ENCODE measurements around the gene DNAH14.

DNAH14 gene

GRCh38 chr1:224914292-224914900, 15.1 kb upstream of the DNAH14 start:
- TF ChIP-seq CTCF (conservative IDR thresholded peaks at IDR 0.05; ENCODE audit: low read depth, low read length): no peak
- H3K4me2 ChIP-seq: no peak overlapping the region
- H3K36me3 ChIP-seq (ENCODE audit: insufficient read depth): no peaks in the 10 kb centered on the region
- no peak overlapping the region for H2AFZ ChIP-seq (ENCODE audit: low read depth)
- H3K79me2 ChIP-seq (ENCODE audit: insufficient read depth, low read depth): no peaks in the 10 kb centered on the region
- H3K4me3 ChIP-seq (IDR thresholded peaks at IDR 0.05; ENCODE audit: insufficient read depth, low read depth, low read length): no peak overlapping the region
- H3K9ac ChIP-seq: no peak overlapping the region
- H4K20me1 ChIP-seq (ENCODE audit: insufficient read depth): no peaks in the 10 kb centered on the region
- H3K4me1 ChIP-seq (ENCODE audit: low read depth, poor library complexity, severe bottlenecking): no peaks in the 10 kb centered on the region
- no peaks in the 10 kb centered on the region for H3K27me3 ChIP-seq (ENCODE audit: insufficient read depth, low read depth)
- H3K27ac ChIP-seq: no peak overlapping the region

- Histone ChIP-seq H2AFZ (ENCODE audit: low read depth) (no peak overlapping the region), H3K4me2 (no peak overlapping the region), H3K27me3 (ENCODE audit: insufficient read depth, low read depth) (no peaks in the 10 kb centered on the region), H3K4me1 (ENCODE audit: low read depth, poor library complexity, severe bottlenecking) (peaks cover 4% of the 10 kb centered on the region), H4K20me1 (ENCODE audit: insufficient read depth) (no peaks in the 10 kb centered on the region), H3K36me3 (ENCODE audit: insufficient read depth) (no peaks in the 10 kb centered on the region), H3K4me3 (IDR thresholded peaks at IDR 0.05; ENCODE audit: insufficient read depth, low read depth, low read length) (no peak overlapping the region), H3K27ac (no peak overlapping the region), H3K9ac (no peak overlapping the region), H3K79me2 (ENCODE audit: insufficient read depth, low read depth) (no peaks in the 10 kb centered on the region)
- no peak for TF ChIP-seq CTCF (conservative IDR thresholded peaks at IDR 0.05; ENCODE audit: low read depth, low read length)
These were observed 10.0 kb upstream of the DNAH14 start for GRCh38 chr1:224919508-224919907.

GRCh38 chr1:224920930-224921329, 8.5 kb upstream of the DNAH14 start:
- Histone ChIP-seq H3K79me2 (ENCODE audit: insufficient read depth, low read depth) (no peaks in the 10 kb centered on the region), H3K4me2 (no peak overlapping the region), H3K4me1 (ENCODE audit: low read depth, poor library complexity, severe bottlenecking) (peaks cover 11% of the 10 kb centered on the region), H3K4me3 (IDR thresholded peaks at IDR 0.05; ENCODE audit: insufficient read depth, low read depth, low read length) (no peak overlapping the region), H3K9ac (no peak overlapping the region), H3K27ac (no peak overlapping the region), H3K27me3 (ENCODE audit: insufficient read depth, low read depth) (no peaks in the 10 kb centered on the region), H3K36me3 (ENCODE audit: insufficient read depth) (no peaks in the 10 kb centered on the region), H2AFZ (ENCODE audit: low read depth) (no peak overlapping the region), H4K20me1 (ENCODE audit: insufficient read depth) (no peaks in the 10 kb centered on the region)
- no peak for TF ChIP-seq CTCF (conservative IDR thresholded peaks at IDR 0.05; ENCODE audit: low read depth, low read length)

- Histone ChIP-seq H3K4me2 (no peak overlapping the region), H4K20me1 (ENCODE audit: insufficient read depth) (no peaks in the 10 kb centered on the region), H3K27ac (no peak overlapping the region), H3K9ac (no peak overlapping the region), H2AFZ (ENCODE audit: low read depth) (no peak overlapping the region), H3K4me3 (IDR thresholded peaks at IDR 0.05; ENCODE audit: insufficient read depth, low read depth, low read length) (no peak overlapping the region), H3K4me1 (ENCODE audit: low read depth, poor library complexity, severe bottlenecking) (peaks cover 13% of the 10 kb centered on the region), H3K27me3 (ENCODE audit: insufficient read depth, low read depth) (no peaks in the 10 kb centered on the region), H3K36me3 (ENCODE audit: insufficient read depth) (no peaks in the 10 kb centered on the region), H3K79me2 (ENCODE audit: insufficient read depth, low read depth) (no peaks in the 10 kb centered on the region)
- TF ChIP-seq CTCF (conservative IDR thresholded peaks at IDR 0.05; ENCODE audit: low read depth, low read length): no peak
These were observed 8.1 kb upstream of the DNAH14 start for GRCh38 chr1:224921354-224921753.
